CD4-positive, CD25-positive, alpha-beta regulatory T cell (primary cell): ENCODE measurements around the gene PTPRN2. TPM values are rescaled to one million over a fixed set of nuclear protein-coding genes. Genes with fewer than 3 reads are reported as not detected.

ENCODE experiments used
- ATAC-seq, 2 donors: fragments of 150-1000 bp; cut with Tn5 transposase; one replicate each; pipeline ENCODE4 v1.10.0; 2021; ENCODE audit warnings: low read depth in 2 of 2, moderate number of reproducible peaks in 2 of 2, moderate library complexity in 1 of 2
- DNase-seq, 3 donors: peaks; one replicate each; pipeline versions ENCODE4 v3.0.0 to v3.0.0-alpha.2; 2012 to 2022; ENCODE audit warnings: mixed read lengths in 1 of 3
- H3K27ac ChIP-seq: one replicate; pipeline ENCODE4 v1.7.0; 2013; ENCODE audit warnings: mild to moderate bottlenecking, low read length; ENCODE audit not compliant: insufficient read depth, poor library complexity, severe bottlenecking
- H3K27me3 ChIP-seq: one replicate; pipeline ENCODE4 v1.7.0; 2013; ENCODE audit warnings: low read length; ENCODE audit not compliant: control insufficient read depth, insufficient read depth
- H3K36me3 ChIP-seq: one replicate; pipeline ENCODE4 v1.7.0; 2013; ENCODE audit warnings: mild to moderate bottlenecking, low read length, moderate library complexity; ENCODE audit not compliant: control insufficient read depth, insufficient read depth
- H3K4me1 ChIP-seq: 2 replicates; pipeline ENCODE4 v1.7.0; 2013; ENCODE audit warnings: mild to moderate bottlenecking, low read length; ENCODE audit not compliant: insufficient read depth, control insufficient read depth, poor library complexity, severe bottlenecking
- H3K4me3 ChIP-seq: one replicate; pipeline ENCODE4 v1.7.0; 2013; ENCODE audit warnings: low read depth, mild to moderate bottlenecking, low read length, moderate library complexity
- H3K9me3 ChIP-seq, 2 experiments: 1 replicate in 1 of 2; 2 replicates in 1 of 2; pipeline ENCODE4 v1.7.0; 2013; ENCODE audit warnings: low read length in 2 of 2, mild to moderate bottlenecking in 1 of 2, moderate library complexity in 1 of 2; ENCODE audit not compliant: control insufficient read depth in 2 of 2
- H3K27ac Mint-ChIP-seq, 3 donors: one replicate each; pipeline ENCODE4 v1.8.0; 2020 to 2022; ENCODE audit warnings: mild to moderate bottlenecking in 3 of 3, mixed read lengths in 3 of 3, moderate library complexity in 2 of 3
- H3K27me3 Mint-ChIP-seq: one replicate; pipeline ENCODE4 v1.8.0; 2022; ENCODE audit warnings: mild to moderate bottlenecking, mixed read lengths
- H3K36me3 Mint-ChIP-seq: one replicate; pipeline ENCODE4 v1.8.0; 2020; ENCODE audit warnings: mixed read lengths
- H3K4me1 Mint-ChIP-seq, 4 donors: one replicate each; pipeline ENCODE4 v1.8.0; 2020 to 2022; ENCODE audit warnings: mixed read lengths in 4 of 4, mild to moderate bottlenecking in 1 of 4
- H3K4me3 Mint-ChIP-seq, 4 donors: one replicate each; pipeline ENCODE4 v1.8.0; 2020 to 2022; ENCODE audit warnings: mild to moderate bottlenecking in 4 of 4, mixed read lengths in 4 of 4, moderate library complexity in 3 of 4
- H3K9me3 Mint-ChIP-seq, 7 donors: one replicate each; pipeline ENCODE4 v1.8.0; 2020 to 2022; ENCODE audit warnings: mixed read lengths in 7 of 7, mild to moderate bottlenecking in 3 of 7, moderate library complexity in 2 of 7
- polyA plus RNA-seq, 4 donors: library from polyadenylated mRNA; unstranded; fragments of 300-500 nt; fragmentation: Illumina TruSeq; gene quantifications; one replicate each; pipeline ENCODE4 v1.2.3, GENCODE V29; 2021
- total RNA-seq: library from RNA; stranded (reverse); gene quantifications from one replicate; pipeline ENCODE4 v1.2.3, GENCODE V29; 2022

PTPRN2 gene
- total and polyA plus RNA-seq, 5 donors from 2014 or later = 1.6 to 4.7 (median 2.7) TPM

GRCh38 chr7:157679607-157680006 is 908.0 kb downstream of the PTPRN2 start:
- Histone ChIP-seq H3K4me1 (peaks cover 5% of the 10 kb centered on the region), H3K27ac (no peak overlapping the region), H3K9me3 (no peaks in the 10 kb centered on the region), H3K36me3 (no peaks in the 10 kb centered on the region), H3K27me3 (peaks cover 33% of the 10 kb centered on the region), H3K4me3 (no peak overlapping the region)
- H3K4me3 Mint-ChIP-seq = no peak overlapping the region
- peaks cover 0 to 2% (median 0%) of the 10 kb centered on the region in 7 donors for H3K9me3 Mint-ChIP-seq
- H3K36me3 Mint-ChIP-seq = no peaks in the 10 kb centered on the region
- ATAC-seq (no peak), DNase-seq (no peak)
- peaks cover 74% of the 10 kb centered on the region for H3K27me3 Mint-ChIP-seq
- no peak overlapping the region for H3K27ac Mint-ChIP-seq
- peaks cover 0 to 16% (median 8%) of the 10 kb centered on the region in 4 donors for H3K4me1 Mint-ChIP-seq

GRCh38 chr7:157678501-157678900 is 909.1 kb downstream of the PTPRN2 start:
- H3K9me3 ChIP-seq = no peaks in the 10 kb centered on the region
- H3K36me3 ChIP-seq = no peaks in the 10 kb centered on the region
- ATAC-seq (no peak), DNase-seq (no peak)
- Mint-ChIP-seq H3K4me3 (no peak overlapping the region), H3K27me3 (peaks cover 69% of the 10 kb centered on the region), H3K36me3 (no peaks in the 10 kb centered on the region), H3K27ac (no peak overlapping the region), H3K9me3 (peaks cover 0 to 2% (median 0%) of the 10 kb centered on the region in 7 donors), H3K4me1 (peaks cover 0 to 10% (median 4%) of the 10 kb centered on the region in 4 donors)
- H3K27ac ChIP-seq = no peak overlapping the region
- H3K4me1 ChIP-seq = no peaks in the 10 kb centered on the region
- H3K27me3 ChIP-seq = peaks cover 33% of the 10 kb centered on the region
- H3K4me3 ChIP-seq = no peak overlapping the region

DNA sequence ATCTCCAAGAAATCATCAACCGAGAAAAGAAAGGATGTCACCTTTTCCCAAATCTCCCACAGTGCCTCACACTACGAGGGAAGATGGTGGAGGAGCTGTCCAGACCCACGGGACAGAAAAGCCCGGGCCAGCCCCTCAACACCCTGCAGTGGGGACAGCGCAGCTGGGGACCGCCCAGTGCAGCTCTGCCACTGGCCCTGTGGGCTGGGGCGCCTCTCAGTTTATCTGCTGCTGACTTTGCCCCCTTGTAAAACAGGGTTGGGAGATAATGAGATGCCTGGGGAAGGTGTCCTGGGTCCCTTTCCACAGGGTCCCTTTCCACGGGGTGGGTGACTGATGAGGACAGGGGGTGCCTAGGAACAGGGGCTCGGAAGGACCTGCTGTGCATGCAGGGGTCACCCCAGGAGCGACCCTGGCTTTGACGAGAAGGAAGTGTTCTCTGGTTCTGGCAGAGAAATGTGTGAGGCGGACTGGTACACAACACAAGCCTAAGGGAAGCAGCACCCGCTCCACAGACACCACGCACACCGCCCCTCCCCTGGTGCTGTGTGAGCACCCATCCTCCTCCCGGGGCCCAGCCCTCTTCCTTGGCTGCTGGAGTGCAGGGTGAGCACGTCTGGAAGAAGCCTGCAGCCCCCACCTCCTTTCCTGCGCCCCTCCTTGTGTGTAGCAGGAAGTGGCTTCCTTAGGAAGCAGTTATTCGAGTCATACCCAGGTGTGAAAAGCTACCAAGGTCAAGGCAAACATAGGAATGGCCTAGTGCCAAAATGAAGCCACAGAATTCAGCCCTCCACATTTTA is 911.0 kb downstream of the PTPRN2 start:
- Mint-ChIP-seq H3K27ac (no peak overlapping the region), H3K9me3 (peaks cover 0 to 2% (median 0%) of the 10 kb centered on the region in 7 donors), H3K4me1 (peaks cover 0 to 2% (median under 1%) of the 10 kb centered on the region in 4 donors), H3K27me3 (peaks cover 63% of the 10 kb centered on the region), H3K4me3 (no peak overlapping the region), H3K36me3 (no peaks in the 10 kb centered on the region)
- no peaks in the 10 kb centered on the region for H3K4me1 ChIP-seq
- H3K27me3 ChIP-seq = peaks cover 22% of the 10 kb centered on the region
- ATAC-seq (no peak), DNase-seq (no peak)
- no peak overlapping the region for H3K4me3 ChIP-seq
- H3K36me3 ChIP-seq = no peaks in the 10 kb centered on the region
- no peaks in the 10 kb centered on the region for H3K9me3 ChIP-seq
- H3K27ac ChIP-seq = no peak overlapping the region

DNA sequence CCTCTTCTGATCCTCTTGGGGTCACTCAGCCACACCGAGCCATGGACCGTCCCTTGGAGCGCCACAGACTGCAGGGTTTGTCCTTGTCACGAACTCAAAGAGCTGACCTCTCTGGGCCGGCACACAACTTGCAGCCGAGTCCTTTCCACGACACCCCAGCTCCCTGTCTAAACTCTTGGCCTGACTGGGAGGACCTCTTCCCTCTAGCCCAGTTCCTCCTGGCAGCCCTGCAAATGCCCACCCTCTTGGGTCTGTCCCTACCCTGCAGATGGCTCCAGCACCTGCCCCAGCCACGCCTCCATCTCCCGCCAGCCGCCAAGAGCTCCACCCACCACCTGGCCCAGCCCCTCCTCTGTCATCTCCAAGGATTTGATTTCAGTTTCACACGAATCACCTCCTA is 911.6 kb downstream of the PTPRN2 start:
- no peaks in the 10 kb centered on the region for H3K36me3 ChIP-seq
- DNase-seq = no peak
- H3K9me3 Mint-ChIP-seq = peaks cover 0 to 2% (median 0%) of the 10 kb centered on the region in 7 donors
- H3K36me3 Mint-ChIP-seq = no peaks in the 10 kb centered on the region
- peaks cover 0 to 2% (median under 1%) of the 10 kb centered on the region in 4 donors for H3K4me1 Mint-ChIP-seq
- no peak for ATAC-seq
- no peaks in the 10 kb centered on the region for H3K9me3 ChIP-seq
- H3K27me3 Mint-ChIP-seq = peaks cover 56% of the 10 kb centered on the region
- H3K27me3 ChIP-seq = peaks cover 17% of the 10 kb centered on the region
- no peak overlapping the region for H3K4me3 Mint-ChIP-seq
- no peaks in the 10 kb centered on the region for H3K4me1 ChIP-seq
- H3K27ac ChIP-seq = no peak overlapping the region
- H3K4me3 ChIP-seq = no peak overlapping the region
- no peak overlapping the region for H3K27ac Mint-ChIP-seq

- H3K36me3 Mint-ChIP-seq = no peaks in the 10 kb centered on the region
- no peak overlapping the region for H3K4me3 ChIP-seq
- peaks cover 0 to 2% (median 0%) of the 10 kb centered on the region in 7 donors for H3K9me3 Mint-ChIP-seq
- peaks cover 0 to 2% (median under 1%) of the 10 kb centered on the region in 4 donors for H3K4me1 Mint-ChIP-seq
- no peak overlapping the region for H3K27ac Mint-ChIP-seq
- H3K27me3 ChIP-seq = peaks cover 13% of the 10 kb centered on the region
- peaks cover 51% of the 10 kb centered on the region for H3K27me3 Mint-ChIP-seq
- no peak for DNase-seq
- no peak overlapping the region for H3K4me3 Mint-ChIP-seq
- no peak overlapping the region for H3K27ac ChIP-seq
- no peaks in the 10 kb centered on the region for H3K4me1 ChIP-seq
- no peak for ATAC-seq
- H3K36me3 ChIP-seq = no peaks in the 10 kb centered on the region
- H3K9me3 ChIP-seq = no peaks in the 10 kb centered on the region
These were observed 912.1 kb downstream of the PTPRN2 start for GRCh38 chr7:157675427-157675927.

GRCh38 chr7:157674715-157675426 is 912.8 kb downstream of the PTPRN2 start:
- no peaks in the 10 kb centered on the region for H3K9me3 ChIP-seq
- peaks cover 0 to 2% (median 0%) of the 10 kb centered on the region in 7 donors for H3K9me3 Mint-ChIP-seq
- H3K4me1 Mint-ChIP-seq = peaks cover 0 to 5% (median under 1%) of the 10 kb centered on the region in 4 donors
- no peak overlapping the region for H3K27ac ChIP-seq
- H3K36me3 ChIP-seq = no peaks in the 10 kb centered on the region
- ATAC-seq (no peak), DNase-seq (no peak)
- peaks cover 9% of the 10 kb centered on the region for H3K27me3 ChIP-seq
- no peaks in the 10 kb centered on the region for H3K4me1 ChIP-seq
- H3K4me3 ChIP-seq = no peak overlapping the region
- H3K4me3 Mint-ChIP-seq = no peak overlapping the region
- no peak overlapping the region for H3K27ac Mint-ChIP-seq
- H3K36me3 Mint-ChIP-seq = no peaks in the 10 kb centered on the region
- H3K27me3 Mint-ChIP-seq = peaks cover 45% of the 10 kb centered on the region

- Mint-ChIP-seq H3K27me3 (peaks cover 39% of the 10 kb centered on the region), H3K9me3 (peaks cover 0 to 2% (median 0%) of the 10 kb centered on the region in 7 donors), H3K4me1 (peaks cover 0 to 9% (median under 1%) of the 10 kb centered on the region in 4 donors), H3K4me3 (no peak overlapping the region), H3K27ac (no peak overlapping the region), H3K36me3 (no peaks in the 10 kb centered on the region)
- H3K9me3 ChIP-seq = no peaks in the 10 kb centered on the region
- DNase-seq = no peak
- H3K4me1 ChIP-seq = no peaks in the 10 kb centered on the region
- H3K27ac ChIP-seq = no peak overlapping the region
- no peak overlapping the region for H3K4me3 ChIP-seq
- peaks cover 3% of the 10 kb centered on the region for H3K27me3 ChIP-seq
- ATAC-seq = no peak
- H3K36me3 ChIP-seq = no peaks in the 10 kb centered on the region
These were observed 913.5 kb downstream of the PTPRN2 start for GRCh38 chr7:157674027-157674714.
